ENCODE measurements around the gene CABP1.
"Not testable (repeated sequence)": the region's sequence is repeated elsewhere in the genome, so short reads cannot be mapped to it uniquely, and the experiment has no call there.

Gene CABP1
- 0 reads per million in 2 experiments for total RNA-seq

- peak; percentile 59 for DNase-seq (ENCODE audit: low read depth)
Measured at GRCh38 chr12:120639771-120640721, at the start of gene CABP1. Gene CABP1 (plus strand): TSS chr12:120640626. CDS start chr12:120640686, 60 bp downstream.

DNA sequence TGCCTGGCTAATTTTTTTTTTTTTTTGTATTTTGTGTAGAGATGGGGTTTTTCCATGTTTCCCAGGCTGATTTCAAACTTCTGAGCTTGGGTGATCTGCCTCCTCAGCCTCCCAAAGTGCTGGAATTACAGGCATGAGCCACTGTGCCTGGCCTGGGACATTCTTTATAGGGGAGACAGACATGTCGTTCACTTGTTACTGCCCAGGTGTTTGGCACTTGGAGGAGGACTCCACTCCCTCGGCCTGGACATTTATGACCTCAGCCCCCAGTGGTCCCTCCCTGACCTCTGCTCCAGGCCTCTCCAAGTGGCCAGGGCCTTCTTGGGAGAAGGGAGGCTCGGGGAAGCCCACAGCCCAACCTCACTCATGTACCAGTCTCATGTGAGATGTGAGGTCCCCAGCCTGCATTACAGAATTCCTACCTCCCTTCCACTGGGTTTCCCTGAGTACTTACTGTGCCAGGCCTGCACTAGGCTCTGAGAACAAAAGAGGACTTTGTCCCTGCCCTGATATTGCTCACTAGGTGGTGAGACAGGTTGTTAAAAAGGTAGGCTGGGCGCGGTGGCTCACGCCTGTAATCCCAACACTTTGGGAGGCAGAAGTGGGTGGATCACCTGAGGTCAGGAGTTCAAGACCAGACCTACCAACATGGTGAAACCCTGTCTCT, 49.6 kb upstream of the CABP1 start:
- DNase-seq (ENCODE audit: low read depth) = no peak

DNA sequence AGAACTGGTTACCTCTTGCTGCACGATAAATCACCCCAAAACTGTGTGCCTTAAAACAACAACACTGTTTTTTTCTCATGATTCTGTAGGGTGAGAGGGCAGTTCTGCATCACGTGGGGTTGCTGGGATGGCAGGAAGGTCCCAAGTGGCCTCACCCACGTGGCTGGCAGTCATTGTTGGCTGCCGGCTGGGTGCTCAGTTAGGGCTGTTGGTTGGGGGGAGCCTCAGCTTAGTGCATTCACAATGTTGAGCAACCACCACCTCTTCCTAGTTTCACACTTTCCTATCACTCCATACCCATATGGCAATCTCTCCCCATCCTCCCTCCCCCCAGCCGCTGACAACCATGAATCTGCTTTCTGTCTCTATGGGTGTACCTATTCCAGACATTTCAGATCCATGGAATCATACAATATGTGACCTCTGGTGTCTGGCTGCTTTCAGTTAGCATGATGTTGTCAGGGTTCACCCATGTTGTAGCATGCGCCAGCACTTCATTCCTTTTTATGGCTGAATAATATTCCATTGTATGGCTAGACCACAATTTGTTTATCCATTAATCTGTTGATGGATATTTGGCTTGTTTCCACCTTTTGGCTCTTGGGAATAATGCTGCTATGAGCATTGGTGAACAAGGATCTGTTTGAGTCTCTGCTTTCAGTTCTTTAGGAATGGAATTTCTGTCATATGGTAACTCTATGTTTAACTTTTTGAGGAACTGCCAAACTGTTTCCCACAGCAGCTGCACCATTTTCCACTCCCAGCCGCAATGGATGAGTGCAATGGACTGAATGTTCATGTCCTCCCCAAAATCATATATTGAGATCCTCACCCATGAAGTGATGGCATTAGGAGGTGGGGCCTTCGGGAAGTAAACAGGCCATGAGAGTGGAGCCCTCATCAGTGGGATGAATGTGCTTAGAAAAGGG, 48.0 kb upstream of the CABP1 start:
- DNase-seq (ENCODE audit: low read depth) = no peak

GRCh38 chr12:120596901-120597300, 43.5 kb upstream of the CABP1 start:
- no peak for DNase-seq (ENCODE audit: low read depth)

DNA sequence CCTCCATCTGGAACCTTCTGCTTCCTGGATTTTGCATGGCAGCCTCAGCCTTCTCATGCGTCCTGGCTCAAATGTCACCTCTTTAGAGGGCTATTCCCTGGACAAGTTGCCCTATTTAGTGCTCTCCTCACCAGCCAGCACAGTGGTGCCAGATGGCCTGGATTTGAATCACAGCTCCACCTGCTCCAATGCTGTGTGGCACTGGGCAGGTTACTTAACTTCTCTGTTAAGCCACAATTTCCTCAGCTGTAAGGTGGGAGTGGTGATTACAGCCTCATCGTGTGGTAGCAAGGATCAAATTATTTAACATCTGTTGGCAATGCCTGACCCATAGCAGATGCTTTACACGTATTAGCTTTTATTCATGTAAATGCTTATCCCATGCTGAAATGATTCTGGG, 42.6 kb upstream of the CABP1 start:
- DNase-seq (ENCODE audit: low read depth) = no peak

DNA sequence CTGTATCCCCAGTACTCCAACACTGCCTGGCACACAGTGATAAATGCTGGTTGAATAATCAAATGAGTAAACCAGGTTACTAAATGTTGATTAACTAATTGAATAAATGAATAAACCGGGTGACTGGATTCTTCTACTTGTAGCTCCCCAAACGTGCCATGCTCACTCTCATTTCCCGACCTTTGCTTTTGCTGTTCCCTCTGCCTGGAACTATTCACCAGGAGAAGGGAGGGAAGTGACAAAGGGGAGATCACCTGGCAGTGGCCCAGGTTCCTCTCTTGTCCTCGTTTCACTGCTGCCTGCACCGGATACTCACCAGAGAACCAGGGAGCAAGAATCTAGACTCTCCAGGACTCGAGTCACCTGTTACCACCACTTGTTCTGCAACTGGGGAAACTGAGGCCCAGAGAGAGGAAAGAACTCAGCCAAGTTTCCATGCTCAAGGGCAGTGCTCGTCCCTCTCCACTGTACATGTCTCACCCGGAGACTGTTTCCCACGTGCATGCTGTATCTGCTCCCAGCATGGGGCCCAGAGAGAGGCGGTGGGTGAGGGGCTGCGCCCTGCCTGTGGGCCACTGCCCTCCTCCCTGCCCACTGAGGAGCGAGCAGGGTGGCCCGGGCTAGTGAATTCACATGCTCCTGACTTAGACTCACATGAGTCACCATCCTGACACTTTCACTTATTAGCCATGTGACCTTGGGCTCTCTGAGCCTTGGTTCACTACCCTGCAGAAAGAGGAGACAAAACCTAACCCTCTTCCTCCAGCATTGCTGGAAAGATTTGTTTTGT, 41.6 kb upstream of the CABP1 start:
- DNase-seq (ENCODE audit: low read depth) = no peak

DNA sequence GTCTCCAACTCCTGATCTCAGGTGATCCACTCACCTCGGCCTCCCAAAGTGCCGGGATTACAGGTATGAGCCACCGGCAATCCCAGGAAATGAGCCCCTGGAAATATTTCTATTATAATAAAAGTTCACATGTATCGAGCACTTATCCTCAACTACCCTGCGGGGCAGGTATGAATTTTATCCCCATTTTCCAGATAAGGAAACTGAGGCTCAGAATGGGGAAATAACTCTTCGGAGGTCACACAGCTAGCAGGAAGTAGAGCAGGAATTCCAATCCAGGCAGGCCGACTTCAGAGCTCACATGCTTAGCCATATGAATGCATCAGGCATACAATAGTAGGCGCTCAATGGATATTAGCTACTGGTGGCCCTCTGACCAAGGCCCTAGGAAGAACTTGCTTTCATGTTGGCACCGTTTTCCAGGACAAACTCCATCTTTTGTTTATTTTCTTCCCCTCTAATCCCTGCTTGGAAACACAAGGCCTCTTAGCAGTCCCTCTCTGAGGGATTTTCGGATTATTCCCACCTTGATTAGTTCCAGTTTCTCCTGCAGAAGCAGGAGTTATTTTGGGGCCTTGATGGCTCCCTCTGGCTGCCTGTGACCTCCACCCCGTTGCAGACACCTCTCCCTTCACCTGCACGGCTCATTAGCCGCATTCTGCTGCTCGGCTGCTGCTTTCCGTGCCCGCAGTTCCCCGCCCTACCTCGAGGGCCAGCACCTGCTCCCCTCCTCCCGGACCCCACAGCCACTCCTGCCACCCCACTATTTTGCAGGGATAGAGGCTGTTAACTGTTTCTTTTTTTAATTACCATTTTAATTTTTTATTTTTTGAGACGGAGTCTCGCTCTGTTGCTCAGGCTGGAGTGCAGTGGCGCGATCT, 40.5 kb upstream of the CABP1 start:
- DNase-seq (ENCODE audit: low read depth) = no peak

- not testable (repeated sequence) for DNase-seq (ENCODE audit: low read depth)
Measured at GRCh38 chr12:120602416-120602815, 38.0 kb upstream of the CABP1 start.

DNA sequence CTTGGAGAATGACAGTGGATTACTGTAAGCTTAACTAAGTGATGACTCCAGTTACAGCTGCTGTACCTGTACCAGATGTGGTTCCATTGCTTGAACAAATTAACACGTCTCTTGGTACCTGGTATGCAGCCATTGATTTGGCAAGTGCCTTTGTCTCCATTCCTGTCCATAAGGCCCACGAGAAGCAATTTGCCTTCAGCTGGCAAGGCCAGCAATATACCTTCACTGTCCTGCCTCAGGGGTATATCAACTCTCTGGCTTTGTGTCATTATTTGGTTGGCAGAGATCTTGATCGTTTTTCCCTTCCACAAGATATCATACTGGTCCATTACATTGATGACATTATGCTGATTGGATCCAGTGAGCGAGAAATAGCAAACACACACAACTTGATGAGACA, 29.9 kb upstream of the CABP1 start:
- DNase-seq (ENCODE audit: low read depth) = no peak

GRCh38 chr12:120611534-120611933, 28.9 kb upstream of the CABP1 start:
- not testable (repeated sequence) for DNase-seq (ENCODE audit: low read depth)

DNA sequence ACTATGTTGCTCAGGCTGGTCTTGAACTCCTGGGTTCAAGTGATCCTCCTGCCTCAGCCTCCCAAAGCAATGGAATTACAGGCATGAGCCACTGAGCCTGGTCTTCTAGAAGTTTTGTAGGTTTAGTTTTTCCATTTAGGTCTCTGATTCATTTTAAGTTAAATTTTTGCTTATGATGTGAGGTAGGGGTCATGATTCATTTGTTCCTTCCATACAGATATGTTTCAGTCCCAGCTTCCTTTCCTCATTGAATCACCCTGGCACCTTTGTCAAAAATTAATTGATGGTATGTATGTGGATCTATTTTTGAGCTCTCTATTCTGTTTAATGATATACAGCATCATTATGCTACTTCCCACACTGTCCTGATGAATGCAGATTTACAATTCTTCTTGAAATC, 25.6 kb upstream of the CABP1 start:
- no peak for DNase-seq (ENCODE audit: low read depth)

GRCh38 chr12:120617193-120617592, 23.2 kb upstream of the CABP1 start:
- DNase-seq (ENCODE audit: low read depth) = not testable (repeated sequence)

- DNase-seq (ENCODE audit: low read depth) = not testable (repeated sequence)
Measured at GRCh38 chr12:120617767-120618166, 22.7 kb upstream of the CABP1 start.

GRCh38 chr12:120618954-120619615, 21.3 kb upstream of the CABP1 start:
- no peak for DNase-seq (ENCODE audit: low read depth)

- no peak for DNase-seq (ENCODE audit: low read depth)
Measured at GRCh38 chr12:120620624-120621023, 19.8 kb upstream of the CABP1 start.

GRCh38 chr12:120625557-120626419, 14.6 kb upstream of the CABP1 start:
- no peak for DNase-seq (ENCODE audit: low read depth)

- no peak for DNase-seq (ENCODE audit: low read depth)
Measured at GRCh38 chr12:120628919-120629318, 11.5 kb upstream of the CABP1 start.

DNA sequence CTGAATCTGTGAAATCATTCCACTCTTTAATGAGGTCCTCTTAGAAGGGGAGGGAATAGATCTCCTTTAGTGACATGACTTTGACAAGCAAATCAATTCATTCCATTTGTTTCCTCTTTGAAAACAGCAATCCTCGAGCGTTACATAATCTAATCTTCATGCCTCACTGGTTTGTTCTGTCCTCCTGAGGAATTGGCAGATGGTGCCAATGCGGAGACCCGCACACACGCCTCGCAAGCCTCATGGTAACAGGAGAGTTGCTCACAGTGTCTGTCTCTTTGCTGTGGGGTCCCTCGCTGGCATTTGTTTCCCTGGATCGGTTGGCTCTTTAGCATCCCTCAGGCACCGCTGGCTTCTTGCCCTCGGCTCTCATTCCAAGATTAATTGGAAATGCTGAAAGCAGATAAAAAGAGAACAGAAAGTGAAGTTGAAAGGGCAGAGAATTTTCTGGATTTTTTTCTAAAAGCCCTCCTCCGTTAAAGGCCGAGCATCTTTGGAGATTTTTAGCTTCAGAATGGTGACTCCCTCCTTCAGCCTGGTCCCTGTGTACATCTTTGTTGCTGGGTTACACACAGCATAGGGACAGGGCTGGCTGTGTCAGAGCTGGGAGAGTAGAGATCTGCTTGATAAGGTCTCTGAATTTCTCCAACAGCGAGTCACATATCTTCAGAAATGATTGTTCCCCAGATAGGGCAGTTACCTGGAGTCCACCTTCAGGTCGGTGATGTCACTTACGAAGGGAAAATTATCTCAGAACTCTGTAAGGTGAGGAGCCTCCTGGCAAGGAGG, 10.1 kb upstream of the CABP1 start:
- DNase-seq (ENCODE audit: low read depth) = no peak
